Mesothelial cell of epicardium (in vitro differentiated cells): ENCODE results near the gene TMEM238L. TPM values are rescaled to one million over a fixed set of nuclear protein-coding genes. Genes with fewer than 3 reads are reported as not detected.
A peak's percentile ranks its signal among the peaks of the same experiment; 100 is the strongest.

Experiments
- DNase-seq, 2 experiments: peaks; one replicate each; pipeline ENCODE4 v3.0.0; 2021; ENCODE audit warnings: low spot score in 2 of 2; ENCODE audit not compliant: unreplicated experiment in 2 of 2
- H3K27ac Mint-ChIP-seq: 2 replicates; pipeline ENCODE4 v1.8.0; 2021; ENCODE audit warnings: mixed read lengths
- H3K27me3 Mint-ChIP-seq: 2 replicates; pipeline ENCODE4 v1.8.0; 2021; ENCODE audit warnings: low read depth, mixed read lengths
- H3K36me3 Mint-ChIP-seq: 2 replicates; pipeline ENCODE4 v1.8.0; 2021; ENCODE audit warnings: mixed read lengths
- H3K4me1 Mint-ChIP-seq: 2 replicates; pipeline ENCODE4 v1.8.0; 2021; ENCODE audit warnings: mixed read lengths
- H3K4me3 Mint-ChIP-seq: 2 replicates; pipeline ENCODE4 v1.8.0; 2021; ENCODE audit warnings: mild to moderate bottlenecking, moderate library complexity, mixed read lengths
- H3K9me3 Mint-ChIP-seq: 2 replicates; pipeline ENCODE4 v1.8.0; 2021; ENCODE audit warnings: mixed read lengths
- total RNA-seq: library from RNA; stranded (reverse); gene quantifications from 3 replicates; pipeline ENCODE4 v1.2.1, GENCODE V29; 2021
- TF ChIP-seq, protein P1 (sequence below): fragments of 200-600 bp; sonication (generic); IDR thresholded peaks from one replicate; pipeline ENCODE4 v1.5.0; 2021; ENCODE audit warnings: antibody characterized with exemption; ENCODE audit not compliant: unreplicated experiment

TMEM238L gene
- total RNA-seq, 1 donor from 2014 or later = not detected

GRCh38 chr17:10773391-10773790 is 30.5 kb downstream of the TMEM238L start:
- Mint-ChIP-seq H3K27ac (no peak overlapping the region), H3K9me3 (peaks cover 13% of the 10 kb centered on the region), H3K4me1 (peaks cover 8% of the 10 kb centered on the region), H3K36me3 (no peaks in the 10 kb centered on the region), H3K27me3 (peaks cover 3% of the 10 kb centered on the region), H3K4me3 (no peak overlapping the region)
- DNase-seq = no peak
- TF ChIP-seq, protein P1, sequence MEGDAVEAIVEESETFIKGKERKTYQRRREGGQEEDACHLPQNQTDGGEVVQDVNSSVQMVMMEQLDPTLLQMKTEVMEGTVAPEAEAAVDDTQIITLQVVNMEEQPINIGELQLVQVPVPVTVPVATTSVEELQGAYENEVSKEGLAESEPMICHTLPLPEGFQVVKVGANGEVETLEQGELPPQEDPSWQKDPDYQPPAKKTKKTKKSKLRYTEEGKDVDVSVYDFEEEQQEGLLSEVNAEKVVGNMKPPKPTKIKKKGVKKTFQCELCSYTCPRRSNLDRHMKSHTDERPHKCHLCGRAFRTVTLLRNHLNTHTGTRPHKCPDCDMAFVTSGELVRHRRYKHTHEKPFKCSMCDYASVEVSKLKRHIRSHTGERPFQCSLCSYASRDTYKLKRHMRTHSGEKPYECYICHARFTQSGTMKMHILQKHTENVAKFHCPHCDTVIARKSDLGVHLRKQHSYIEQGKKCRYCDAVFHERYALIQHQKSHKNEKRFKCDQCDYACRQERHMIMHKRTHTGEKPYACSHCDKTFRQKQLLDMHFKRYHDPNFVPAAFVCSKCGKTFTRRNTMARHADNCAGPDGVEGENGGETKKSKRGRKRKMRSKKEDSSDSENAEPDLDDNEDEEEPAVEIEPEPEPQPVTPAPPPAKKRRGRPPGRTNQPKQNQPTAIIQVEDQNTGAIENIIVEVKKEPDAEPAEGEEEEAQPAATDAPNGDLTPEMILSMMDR = no peak

DNA sequence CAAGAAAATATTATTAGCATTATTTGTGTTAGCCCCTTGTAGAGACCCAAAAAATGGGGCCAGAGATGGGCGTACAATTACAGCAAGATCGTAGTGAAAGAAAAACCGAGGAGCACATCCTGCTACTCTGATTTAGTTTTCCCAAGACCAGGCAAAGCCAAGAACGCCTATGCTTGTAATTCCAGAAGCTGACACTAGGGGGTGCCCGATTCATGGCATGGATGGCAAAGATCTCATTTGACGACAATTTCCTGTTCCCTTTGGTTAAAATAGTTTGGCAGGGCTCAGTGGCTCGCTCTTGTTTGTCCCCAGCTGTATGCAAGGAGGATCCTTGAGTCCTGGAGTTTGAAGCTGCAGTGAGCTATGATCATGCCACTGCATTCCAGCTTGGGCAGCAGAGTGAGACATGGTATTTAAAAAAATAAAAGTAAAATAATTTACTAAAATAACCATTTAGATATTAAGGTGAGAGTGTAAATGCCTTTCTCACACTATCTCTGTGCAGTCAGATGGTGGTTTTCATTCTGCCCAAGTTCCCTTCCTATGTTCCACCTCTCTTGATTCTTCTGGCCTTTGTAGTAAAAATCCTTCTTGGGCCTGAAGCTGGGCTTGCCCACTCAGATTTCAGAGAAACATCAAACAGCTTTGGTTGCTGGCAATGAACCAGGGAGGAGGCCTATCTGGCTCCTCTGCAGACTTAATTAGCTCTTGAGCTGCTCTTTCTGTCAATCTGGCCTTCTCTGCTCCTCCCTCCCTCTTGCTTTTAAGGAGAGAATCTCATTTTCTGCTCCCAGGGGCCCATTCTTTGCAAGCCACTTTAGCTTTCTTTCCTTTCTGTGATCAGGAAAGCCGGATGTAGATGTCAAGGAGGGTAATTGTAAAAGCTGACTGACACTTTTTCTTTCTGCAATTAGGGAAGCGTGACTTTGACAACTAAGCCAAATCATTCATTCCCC is 31.2 kb downstream of the TMEM238L start:
- no peak overlapping the region for H3K4me3 Mint-ChIP-seq
- H3K4me1 Mint-ChIP-seq = peaks cover 8% of the 10 kb centered on the region
- DNase-seq = no peak
- H3K27ac Mint-ChIP-seq = no peak overlapping the region
- TF ChIP-seq, protein P1 = peak; percentile 88
- no peaks in the 10 kb centered on the region for H3K36me3 Mint-ChIP-seq
- peaks cover 3% of the 10 kb centered on the region for H3K27me3 Mint-ChIP-seq
- H3K9me3 Mint-ChIP-seq = peaks cover 13% of the 10 kb centered on the region

GRCh38 chr17:10771148-10771547 is 32.8 kb downstream of the TMEM238L start:
- no peak for DNase-seq
- Mint-ChIP-seq H3K4me1 (peaks cover 8% of the 10 kb centered on the region), H3K4me3 (no peak overlapping the region), H3K27ac (no peak overlapping the region), H3K36me3 (no peaks in the 10 kb centered on the region), H3K9me3 (peaks cover 19% of the 10 kb centered on the region), H3K27me3 (peaks cover 3% of the 10 kb centered on the region)
- TF ChIP-seq, protein P1 = no peak

DNA sequence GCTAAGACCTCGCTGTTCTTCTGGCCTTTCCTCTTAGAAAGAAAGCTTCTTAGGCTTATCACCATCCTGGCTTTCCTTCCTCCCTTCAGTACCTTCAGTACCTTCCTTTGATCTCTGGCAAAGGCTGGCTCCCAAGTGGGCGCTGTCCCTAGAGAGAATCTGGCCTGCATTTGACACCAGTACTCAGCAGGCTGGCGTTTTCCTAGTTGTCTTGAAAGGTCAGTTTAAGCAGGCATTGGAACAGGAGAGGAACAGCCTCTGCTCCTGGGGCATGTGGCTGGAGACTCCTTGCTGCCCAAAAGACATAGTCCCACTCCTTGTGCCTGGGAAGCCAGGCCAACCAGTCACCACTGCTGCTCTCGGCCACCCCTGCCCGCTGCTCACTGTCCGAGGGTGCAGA is 34.1 kb downstream of the TMEM238L start:
- Mint-ChIP-seq H3K4me3 (no peak overlapping the region), H3K9me3 (peaks cover 13% of the 10 kb centered on the region), H3K27ac (no peak overlapping the region), H3K27me3 (peaks cover 3% of the 10 kb centered on the region), H3K4me1 (peaks cover 8% of the 10 kb centered on the region), H3K36me3 (no peaks in the 10 kb centered on the region)
- no peak for DNase-seq
- TF ChIP-seq, protein P1 = no peak

GRCh38 chr17:10768750-10769251 is 35.1 kb downstream of the TMEM238L start:
- H3K27me3 Mint-ChIP-seq = peaks cover under 1% of the 10 kb centered on the region
- TF ChIP-seq, protein P1 = no peak
- H3K36me3 Mint-ChIP-seq = no peaks in the 10 kb centered on the region
- H3K27ac Mint-ChIP-seq = no peak overlapping the region
- no peak for DNase-seq
- peaks cover 8% of the 10 kb centered on the region for H3K4me1 Mint-ChIP-seq
- H3K4me3 Mint-ChIP-seq = no peak overlapping the region
- H3K9me3 Mint-ChIP-seq = peaks cover 13% of the 10 kb centered on the region
